ENCODE results near the gene SRRM3.

Gene SRRM3

DNA sequence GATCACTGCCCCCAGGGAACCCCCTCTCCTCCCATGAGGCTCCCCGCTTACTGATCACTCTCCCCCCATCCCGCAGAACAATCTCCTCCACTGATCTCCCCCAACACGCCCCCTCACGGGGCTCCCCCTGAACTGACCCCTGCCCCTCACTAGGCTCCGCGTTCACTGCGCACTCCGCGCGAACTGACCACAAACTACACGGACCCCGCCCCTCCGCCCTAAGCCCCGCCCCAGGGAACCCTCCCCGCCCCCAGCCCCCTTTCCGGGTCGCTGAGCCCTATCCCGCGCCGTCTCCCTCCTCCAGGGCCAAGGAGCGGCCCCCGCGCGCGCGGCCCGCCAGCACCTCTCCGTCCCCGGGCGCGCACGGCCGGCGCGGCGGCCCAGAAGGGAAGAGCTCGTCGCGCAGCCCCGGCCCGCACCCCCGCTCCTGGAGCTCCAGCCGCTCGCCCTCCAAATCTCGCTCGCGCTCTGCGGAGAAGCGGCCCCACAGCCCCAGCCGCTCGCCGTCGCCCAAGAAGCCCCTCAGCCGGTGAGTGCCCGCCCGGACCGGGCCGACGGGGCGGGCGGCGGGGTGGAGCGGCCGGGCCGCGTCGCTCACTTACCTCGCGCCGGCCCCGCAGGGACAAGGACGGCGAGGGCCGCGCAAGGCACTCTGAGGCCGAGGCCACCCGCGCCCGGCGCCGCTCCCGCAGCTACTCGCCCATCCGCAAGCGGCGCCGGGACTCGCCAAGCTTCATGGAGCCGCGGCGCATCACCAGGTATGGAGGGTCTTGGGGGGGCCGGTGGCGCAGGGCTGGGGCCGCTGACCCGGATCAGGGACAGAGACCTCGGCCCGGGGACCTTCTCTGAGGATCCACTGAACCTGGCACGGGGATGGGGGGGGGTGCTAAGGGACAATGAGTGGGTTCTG is 80.9 kb downstream of the SRRM3 start:
- no peaks in the 10 kb centered on the region for H3K79me2 ChIP-seq (ENCODE audit: control insufficient read depth, low read length)
- H4K20me1 ChIP-seq (ENCODE audit: control insufficient read depth, insufficient read depth, low read depth, low read length) = no peaks in the 10 kb centered on the region
- H3F3A ChIP-seq (ENCODE audit: control insufficient read depth, insufficient read depth) = no peaks in the 10 kb centered on the region; the same call in 1 of the 2 replicates
- no peaks in the 10 kb centered on the region for H3K4me1 ChIP-seq (ENCODE audit: control insufficient read depth, low read length)
- H3K27ac ChIP-seq (ENCODE audit: low read depth, low read length) = no peak overlapping the region
- no peak for TF ChIP-seq EZH2phosphoT487 (IDR thresholded peaks at IDR 0.05; ENCODE audit: borderline replicate concordance, low read length)
- no peak for TF ChIP-seq CTCF (IDR thresholded peaks at IDR 0.05; ENCODE audit: low read depth, low read length, poor library complexity, severe bottlenecking)
- H3K4me2 ChIP-seq (ENCODE audit: low read length) = no peak overlapping the region
- peaks cover 21% of the 10 kb centered on the region for H3K27me3 ChIP-seq (ENCODE audit: control insufficient read depth, low read length)
- H3K4me3 ChIP-seq (ENCODE audit: low read length) = no peak overlapping the region
- H3K36me3 ChIP-seq (ENCODE audit: control insufficient read depth, low read length) = no peaks in the 10 kb centered on the region
- H3K9me3 ChIP-seq (ENCODE audit: control insufficient read depth, insufficient read depth, low read length) = no peaks in the 10 kb centered on the region
- H3K9me2 ChIP-seq (replicated peaks; ENCODE audit: control insufficient read depth, low read length) = no peaks in the 10 kb centered on the region

DNA sequence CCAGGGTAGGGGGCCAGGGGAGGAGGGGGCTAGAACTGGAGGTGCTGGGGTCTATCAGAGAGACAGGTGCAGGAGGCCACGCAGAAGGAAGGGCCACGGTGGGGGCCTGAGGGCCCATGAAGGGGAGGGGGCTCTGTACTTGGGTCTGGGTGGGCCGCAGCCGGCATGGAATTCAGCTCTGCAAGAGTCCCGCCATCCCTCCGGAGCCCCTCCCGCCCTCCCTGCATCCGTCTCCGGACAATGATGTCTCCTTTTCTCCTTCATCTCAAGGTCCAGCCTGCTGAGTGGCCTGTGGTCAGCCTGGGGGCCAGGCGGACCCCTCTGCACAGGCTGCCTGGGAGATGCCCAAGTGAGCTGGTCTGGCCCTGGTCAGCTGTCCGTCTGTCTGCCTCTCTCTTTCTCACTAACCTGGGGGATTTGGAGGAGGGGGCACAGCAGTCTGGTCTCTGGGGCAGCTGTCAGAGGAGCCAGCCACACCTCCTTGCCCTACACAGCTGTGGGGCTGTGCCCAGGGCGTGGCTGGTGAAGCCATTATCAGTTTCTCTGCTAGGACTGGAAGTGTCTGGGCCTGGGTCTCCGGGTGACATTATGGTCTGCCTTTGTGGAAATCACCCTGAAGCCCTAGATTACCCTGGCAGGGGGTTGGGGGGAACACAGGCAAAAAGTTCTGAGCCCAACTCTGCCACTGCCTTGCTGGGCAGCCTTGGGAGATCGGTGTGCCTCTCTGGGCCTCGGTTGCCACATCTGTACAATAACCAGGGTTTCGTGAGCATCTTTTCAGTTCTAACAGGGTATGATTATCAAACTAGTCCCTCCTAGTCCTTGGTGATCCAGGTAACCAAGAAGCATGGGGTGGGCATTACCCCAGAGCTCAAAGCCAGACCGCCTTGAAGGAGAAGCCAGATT is 81.8 kb downstream of the SRRM3 start:
- Histone ChIP-seq H3K4me2 (ENCODE audit: low read length) (no peak overlapping the region), H3K27ac (ENCODE audit: low read depth, low read length) (no peak overlapping the region), H3K9me2 (replicated peaks; ENCODE audit: control insufficient read depth, low read length) (no peaks in the 10 kb centered on the region), H3K36me3 (ENCODE audit: control insufficient read depth, low read length) (no peaks in the 10 kb centered on the region), H4K20me1 (ENCODE audit: control insufficient read depth, insufficient read depth, low read depth, low read length) (no peaks in the 10 kb centered on the region), H3K4me1 (ENCODE audit: control insufficient read depth, low read length) (no peaks in the 10 kb centered on the region), H3K4me3 (ENCODE audit: low read length) (no peak overlapping the region), H3K27me3 (ENCODE audit: control insufficient read depth, low read length) (peaks cover 21% of the 10 kb centered on the region), H3K9me3 (ENCODE audit: control insufficient read depth, insufficient read depth, low read length) (no peaks in the 10 kb centered on the region), H3K79me2 (ENCODE audit: control insufficient read depth, low read length) (no peaks in the 10 kb centered on the region), H3F3A (ENCODE audit: control insufficient read depth, insufficient read depth) (no peaks in the 10 kb centered on the region; the same call in 1 of the 2 replicates)
- TF ChIP-seq EZH2phosphoT487 (IDR thresholded peaks at IDR 0.05; ENCODE audit: borderline replicate concordance, low read length) = no peak
- no peak for TF ChIP-seq CTCF (IDR thresholded peaks at IDR 0.05; ENCODE audit: low read depth, low read length, poor library complexity, severe bottlenecking)

GRCh38 chr7:76285604-76286374 is 84.1 kb downstream of the SRRM3 start:
- Histone ChIP-seq H3F3A (ENCODE audit: control insufficient read depth, insufficient read depth) (no peaks in the 10 kb centered on the region; the same call in 1 of the 2 replicates), H3K9me3 (ENCODE audit: control insufficient read depth, insufficient read depth, low read length) (no peaks in the 10 kb centered on the region), H3K36me3 (ENCODE audit: control insufficient read depth, low read length) (no peaks in the 10 kb centered on the region), H3K27ac (ENCODE audit: low read depth, low read length) (no peak overlapping the region), H3K27me3 (ENCODE audit: control insufficient read depth, low read length) (peaks cover 19% of the 10 kb centered on the region), H3K9me2 (replicated peaks; ENCODE audit: control insufficient read depth, low read length) (no peaks in the 10 kb centered on the region), H3K79me2 (ENCODE audit: control insufficient read depth, low read length) (no peaks in the 10 kb centered on the region), H3K4me1 (ENCODE audit: control insufficient read depth, low read length) (no peaks in the 10 kb centered on the region), H4K20me1 (ENCODE audit: control insufficient read depth, insufficient read depth, low read depth, low read length) (no peaks in the 10 kb centered on the region), H3K4me2 (ENCODE audit: low read length) (no peak overlapping the region), H3K4me3 (ENCODE audit: low read length) (no peak overlapping the region)
- TF ChIP-seq CTCF (IDR thresholded peaks at IDR 0.05; ENCODE audit: low read depth, low read length, poor library complexity, severe bottlenecking) (no peak), EZH2phosphoT487 (IDR thresholded peaks at IDR 0.05; ENCODE audit: borderline replicate concordance, low read length) (no peak)
